Neural cell (in vitro differentiated cells): ENCODE results near the gene CYB5RL. TPM values are rescaled to one million over a fixed set of nuclear protein-coding genes. Genes with fewer than 3 reads are reported as not detected.

Source experiments
- H2AFZ ChIP-seq: fragments of 200-600, 300-800 bp; sonication (generic), shearing (Covaris generic); 2 replicates; pipeline ENCODE4 v1.6.0; 2014; ENCODE audit warnings: low read depth, mild to moderate bottlenecking, antibody characterized with exemption, low read length, moderate library complexity
- H3F3A ChIP-seq: fragments of 200-600 bp; shearing (Covaris generic); 2 replicates; pipeline ENCODE4 v1.6.1; 2016; ENCODE audit warnings: mild to moderate bottlenecking, moderate library complexity, mixed read lengths, antibody characterized with exemption, low read length; ENCODE audit not compliant: insufficient read depth, poor library complexity, severe bottlenecking
- H3K27ac ChIP-seq: fragments of 200-600, 300-800 bp; sonication (generic), shearing (Covaris generic); 2 replicates; pipeline ENCODE4 v1.5.1; 2014; ENCODE audit warnings: mild to moderate bottlenecking, low read length, moderate library complexity
- H3K27me3 ChIP-seq: fragments of 300-800, 200-600 bp; sonication (generic), shearing (Covaris generic); 2 replicates; pipeline ENCODE4 v1.6.0; 2014; ENCODE audit warnings: mild to moderate bottlenecking, low read depth, low read length, moderate library complexity; ENCODE audit not compliant: insufficient read depth
- H3K36me3 ChIP-seq: fragments of 300-800, 200-600 bp; sonication (generic), shearing (Covaris generic); 2 replicates; pipeline ENCODE4 v1.5.1; 2014; ENCODE audit warnings: mild to moderate bottlenecking, antibody characterized with exemption, low read length, moderate library complexity; ENCODE audit not compliant: insufficient read depth
- H3K4me2 ChIP-seq: fragments of 300-800, 200-600 bp; sonication (generic), shearing (Covaris generic); 2 replicates; pipeline ENCODE4 v1.6.0; 2014; ENCODE audit warnings: mild to moderate bottlenecking, low read length
- H3K4me3 ChIP-seq: fragments of 300-800, 200-600 bp; sonication (generic), shearing (Covaris generic); 2 replicates; pipeline ENCODE4 v1.5.1; 2014; ENCODE audit warnings: mild to moderate bottlenecking, low read length, moderate library complexity
- H3K79me2 ChIP-seq: fragments of 200-600 bp; shearing (Covaris generic); replicated peaks from 2 replicates; pipeline ENCODE4 v1.6.0; 2014; ENCODE audit warnings: mild to moderate bottlenecking, low read length, moderate library complexity; ENCODE audit not compliant: insufficient read depth
- H3K9ac ChIP-seq: fragments of 300-800, 200-600 bp; sonication (generic), shearing (Covaris generic); 2 replicates; pipeline ENCODE4 v1.6.1; 2016; ENCODE audit warnings: mild to moderate bottlenecking, low read length, mixed read lengths
- H3K9me2 ChIP-seq: fragments of 200-600 bp; shearing (Covaris generic); 2 replicates; pipeline ENCODE4 v1.6.1; 2016; ENCODE audit warnings: mild to moderate bottlenecking, low read length, mixed read lengths; ENCODE audit not compliant: insufficient read depth
- H3K9me3 ChIP-seq: fragments of 200-600, 300-800 bp; sonication (generic), shearing (Covaris generic); 2 replicates; pipeline ENCODE4 v1.6.1; 2016; ENCODE audit warnings: mild to moderate bottlenecking, mixed run types, low read length, moderate library complexity, mixed read lengths
- H4K20me1 ChIP-seq: fragments of 200-600 bp; shearing (Covaris generic); 2 replicates; pipeline ENCODE4 v1.6.1; 2016; ENCODE audit warnings: mild to moderate bottlenecking, mixed run types; ENCODE audit not compliant: insufficient read depth
- EP300 ChIP-seq: fragments of 450-650 bp; conservative IDR thresholded peaks from 2 replicates; pipeline ENCODE4 v1.6.1; 2014; ENCODE audit warnings: antibody characterized with exemption, mild to moderate bottlenecking, moderate library complexity; ENCODE audit not compliant: poor library complexity, severe bottlenecking
- EZH2 ChIP-seq: fragments of 200-600, 300-800 bp; shearing (Covaris generic), sonication (generic); IDR thresholded peaks from 2 replicates; pipeline ENCODE4 v1.6.1; 2014; ENCODE audit warnings: antibody characterized with exemption, low read length, borderline replicate concordance, mild to moderate bottlenecking; ENCODE audit not compliant: insufficient read depth, poor library complexity, severe bottlenecking
- MXI1 ChIP-seq: fragments of 450-650 bp; conservative IDR thresholded peaks from 2 replicates; pipeline ENCODE4 v1.6.1; 2014; ENCODE audit warnings: antibody characterized with exemption, mild to moderate bottlenecking; ENCODE audit not compliant: poor library complexity, severe bottlenecking
- POLR2AphosphoS5 ChIP-seq: IDR thresholded peaks from 2 replicates; pipeline ENCODE4 v1.6.1; 2012
- RAD21 ChIP-seq: fragments of 450-650 bp; conservative IDR thresholded peaks from 2 replicates; pipeline ENCODE4 v1.6.1; 2014; ENCODE audit warnings: antibody characterized with exemption, mild to moderate bottlenecking, moderate library complexity
- REST ChIP-seq: IDR thresholded peaks from 2 replicates; pipeline ENCODE4 v1.6.1; 2012; ENCODE audit warnings: borderline replicate concordance
- SMC3 ChIP-seq: fragments of 450-650 bp; conservative IDR thresholded peaks from 2 replicates; pipeline ENCODE4 v1.6.1; 2014; ENCODE audit warnings: antibody characterized with exemption, mild to moderate bottlenecking, moderate library complexity; ENCODE audit not compliant: poor library complexity
- TAF1 ChIP-seq: IDR thresholded peaks from 2 replicates; pipeline ENCODE4 v1.6.1; 2012; ENCODE audit warnings: low read depth
- polyA plus RNA-seq: library from polyadenylated mRNA; depleted of rRNA; stranded (reverse); fragments of >200 nt; gene quantifications from 2 replicates; pipeline ENCODE4 v1.2.3, GENCODE V29; 2014
- TF ChIP-seq, protein P1 (sequence below): fragments of 450-650 bp; IDR thresholded peaks from 2 replicates; pipeline ENCODE4 v1.5.1; 2014; ENCODE audit warnings: antibody characterized with exemption, mild to moderate bottlenecking, moderate library complexity; ENCODE audit not compliant: poor library complexity, severe bottlenecking

The CYB5RL gene
- polyA plus RNA-seq, 1 donor from 2014 or later: 1.6 TPM

GRCh38 chr1:54171606-54172005 lies 28.2 kb downstream of the CYB5RL start:
- H2AFZ ChIP-seq: no peak overlapping the region
- H3K4me3 ChIP-seq: no peak overlapping the region
- no peaks in the 10 kb centered on the region for H3K27me3 ChIP-seq
- TF ChIP-seq, protein P1, sequence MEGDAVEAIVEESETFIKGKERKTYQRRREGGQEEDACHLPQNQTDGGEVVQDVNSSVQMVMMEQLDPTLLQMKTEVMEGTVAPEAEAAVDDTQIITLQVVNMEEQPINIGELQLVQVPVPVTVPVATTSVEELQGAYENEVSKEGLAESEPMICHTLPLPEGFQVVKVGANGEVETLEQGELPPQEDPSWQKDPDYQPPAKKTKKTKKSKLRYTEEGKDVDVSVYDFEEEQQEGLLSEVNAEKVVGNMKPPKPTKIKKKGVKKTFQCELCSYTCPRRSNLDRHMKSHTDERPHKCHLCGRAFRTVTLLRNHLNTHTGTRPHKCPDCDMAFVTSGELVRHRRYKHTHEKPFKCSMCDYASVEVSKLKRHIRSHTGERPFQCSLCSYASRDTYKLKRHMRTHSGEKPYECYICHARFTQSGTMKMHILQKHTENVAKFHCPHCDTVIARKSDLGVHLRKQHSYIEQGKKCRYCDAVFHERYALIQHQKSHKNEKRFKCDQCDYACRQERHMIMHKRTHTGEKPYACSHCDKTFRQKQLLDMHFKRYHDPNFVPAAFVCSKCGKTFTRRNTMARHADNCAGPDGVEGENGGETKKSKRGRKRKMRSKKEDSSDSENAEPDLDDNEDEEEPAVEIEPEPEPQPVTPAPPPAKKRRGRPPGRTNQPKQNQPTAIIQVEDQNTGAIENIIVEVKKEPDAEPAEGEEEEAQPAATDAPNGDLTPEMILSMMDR: no peak
- no peak for TF ChIP-seq MXI1
- no peak for TF ChIP-seq SMC3
- TF ChIP-seq POLR2AphosphoS5: no peak
- TF ChIP-seq EZH2: no peak
- TF ChIP-seq EP300: no peak
- no peak for TF ChIP-seq RAD21
- no peak for TF ChIP-seq TAF1
- TF ChIP-seq REST: no peak
- no peak overlapping the region for H3K9ac ChIP-seq
- no peaks in the 10 kb centered on the region for H3K79me2 ChIP-seq
- no peaks in the 10 kb centered on the region for H3K9me2 ChIP-seq
- H4K20me1 ChIP-seq: no peaks in the 10 kb centered on the region
- H3K27ac ChIP-seq: no peak overlapping the region
- no peaks in the 10 kb centered on the region for H3K9me3 ChIP-seq
- no peaks in the 10 kb centered on the region for H3K36me3 ChIP-seq
- no peak overlapping the region for H3K4me2 ChIP-seq
- no peaks in the 10 kb centered on the region for H3F3A ChIP-seq

DNA sequence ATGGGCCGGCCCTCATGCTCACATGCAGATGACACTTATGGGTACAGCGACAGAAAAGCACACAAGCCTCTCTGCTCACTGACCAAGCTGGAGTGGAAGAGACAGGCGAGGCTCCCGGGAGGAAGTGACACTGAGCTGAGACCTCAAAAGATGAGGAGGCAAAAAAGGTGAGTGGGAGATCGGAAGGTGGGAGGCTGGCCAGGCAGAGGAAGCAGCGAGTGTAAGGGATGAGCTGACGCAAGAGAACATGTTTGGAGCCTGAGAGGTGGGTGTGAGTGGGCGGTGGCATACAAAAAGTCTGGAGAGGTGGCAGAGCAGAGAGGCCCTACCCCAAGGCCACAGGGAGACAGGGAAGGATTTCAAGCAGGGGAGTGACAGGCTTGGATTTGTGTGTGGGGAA lies 28.8 kb downstream of the CYB5RL start:
- Histone ChIP-seq H4K20me1 (no peaks in the 10 kb centered on the region), H3F3A (no peaks in the 10 kb centered on the region), H3K9me2 (no peaks in the 10 kb centered on the region), H3K27ac (no peak overlapping the region), H3K36me3 (no peaks in the 10 kb centered on the region), H3K9me3 (no peaks in the 10 kb centered on the region), H3K27me3 (no peaks in the 10 kb centered on the region), H3K4me2 (no peak overlapping the region), H3K9ac (no peak overlapping the region), H2AFZ (no peak overlapping the region), H3K79me2 (no peaks in the 10 kb centered on the region), H3K4me3 (no peak overlapping the region)
- TF ChIP-seq POLR2AphosphoS5 (no peak), EZH2 (no peak)

DNA sequence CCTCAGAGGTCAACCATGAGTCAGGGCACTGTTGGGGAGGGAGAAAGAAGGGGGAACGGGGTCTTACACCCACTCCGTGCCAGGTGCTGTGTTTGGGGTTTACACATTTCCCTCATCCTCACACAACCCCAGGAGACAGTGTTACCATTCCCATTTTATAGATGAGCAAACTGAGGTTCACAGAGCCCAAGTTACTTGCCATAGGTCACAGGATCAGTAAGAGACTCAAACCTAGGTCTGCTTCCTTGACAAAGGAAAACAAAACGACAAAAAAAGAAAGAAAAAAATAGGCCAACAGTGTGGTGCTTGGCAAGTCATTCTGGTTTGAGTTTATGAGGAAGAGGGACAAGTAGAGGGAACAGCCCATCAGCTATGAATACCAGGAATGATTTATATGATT lies 30.8 kb downstream of the CYB5RL start:
- Histone ChIP-seq H3K9me2 (no peaks in the 10 kb centered on the region), H3K4me2 (no peak overlapping the region), H3K36me3 (no peaks in the 10 kb centered on the region), H4K20me1 (no peaks in the 10 kb centered on the region), H3F3A (no peaks in the 10 kb centered on the region), H3K4me3 (no peak overlapping the region), H2AFZ (no peak overlapping the region), H3K9ac (no peak overlapping the region), H3K27ac (no peak overlapping the region), H3K27me3 (no peaks in the 10 kb centered on the region), H3K9me3 (no peaks in the 10 kb centered on the region), H3K79me2 (no peaks in the 10 kb centered on the region)
- TF ChIP-seq POLR2AphosphoS5 (no peak), SMC3 (no peak), MXI1 (no peak), EZH2 (no peak), REST (no peak), TAF1 (no peak), RAD21 (no peak), EP300 (no peak)
- TF ChIP-seq, protein P1: no peak
